HG03354 (cell line): ENCODE measurements around the gene ORC4.
"Not testable (repeated sequence)": the region's sequence is repeated elsewhere in the genome, so short reads cannot be mapped to it uniquely, and the experiment has no call there.

Source experiments
- ATAC-seq: cut with Tn5 transposase; IDR thresholded peaks from one replicate; pipeline ENCODE4 v1.9.1; 2021; ENCODE audit warnings: mild to moderate bottlenecking; ENCODE audit not compliant: unreplicated experiment, poor library complexity, severe bottlenecking

ORC4 gene

DNA sequence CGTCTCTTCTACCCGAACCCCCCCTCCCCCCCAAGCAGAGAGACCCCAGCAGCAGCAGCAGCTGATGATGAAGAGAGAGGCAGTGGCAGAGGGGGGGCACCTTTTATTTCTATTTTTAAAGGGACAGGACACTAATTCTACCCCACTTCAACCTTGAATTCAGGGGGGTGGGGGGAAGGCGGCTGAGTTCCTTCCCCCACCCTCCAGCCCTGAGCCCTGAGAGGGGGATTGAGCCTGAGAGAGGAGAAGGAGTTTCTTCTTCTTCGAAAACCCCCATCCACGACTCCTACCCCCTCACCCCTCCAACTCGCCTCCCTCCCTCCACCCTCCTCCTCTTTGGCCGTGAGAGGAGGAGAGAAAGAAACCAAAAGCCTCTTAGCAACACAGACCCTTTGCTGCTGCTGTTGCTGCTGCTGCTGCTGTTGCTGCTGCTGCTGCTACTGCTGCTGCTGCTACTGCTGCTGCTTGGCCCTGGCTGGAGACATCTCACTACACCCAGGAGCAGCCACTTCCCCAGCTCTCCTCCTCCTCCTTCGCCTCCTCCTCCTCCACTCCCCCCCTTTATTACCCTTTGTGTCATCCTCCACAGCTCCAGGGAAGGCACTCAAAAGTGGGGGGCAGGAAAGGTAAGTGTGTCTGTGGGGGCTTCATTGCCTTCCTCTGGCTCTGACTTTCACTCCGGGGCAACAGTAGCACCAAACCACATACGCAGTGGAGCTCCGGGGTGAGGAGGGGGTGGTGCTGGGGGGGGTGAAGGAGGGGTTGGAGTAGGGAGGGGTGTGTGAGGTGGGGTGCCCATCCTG, 723 bp upstream of the ORC4 start, which contains the start of gene MBD5:
TSS of gene MBD5 (plus strand) at position 33 of the 803 bp plus-strand sequence.
- ATAC-seq, result peak; percentile 56

DNA sequence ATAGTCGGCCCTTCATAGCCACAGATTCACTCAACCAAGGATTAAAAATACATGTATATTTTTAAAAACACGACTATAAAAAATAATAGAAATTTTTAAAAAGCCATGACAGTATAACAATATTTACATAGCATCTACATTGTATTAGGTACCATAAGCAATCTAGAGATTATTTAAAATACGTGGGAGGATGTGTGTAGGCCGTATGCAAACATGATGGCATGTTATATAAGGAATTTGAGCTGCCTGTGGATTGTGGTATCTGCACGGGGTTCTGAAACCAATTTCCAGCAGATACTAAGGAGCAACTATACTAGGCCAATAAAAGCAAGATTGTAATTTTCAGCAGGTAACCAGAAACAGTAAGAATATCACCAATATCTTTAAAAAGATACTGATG, 5.9 kb downstream of the ORC4 start:
- no peak for ATAC-seq

DNA sequence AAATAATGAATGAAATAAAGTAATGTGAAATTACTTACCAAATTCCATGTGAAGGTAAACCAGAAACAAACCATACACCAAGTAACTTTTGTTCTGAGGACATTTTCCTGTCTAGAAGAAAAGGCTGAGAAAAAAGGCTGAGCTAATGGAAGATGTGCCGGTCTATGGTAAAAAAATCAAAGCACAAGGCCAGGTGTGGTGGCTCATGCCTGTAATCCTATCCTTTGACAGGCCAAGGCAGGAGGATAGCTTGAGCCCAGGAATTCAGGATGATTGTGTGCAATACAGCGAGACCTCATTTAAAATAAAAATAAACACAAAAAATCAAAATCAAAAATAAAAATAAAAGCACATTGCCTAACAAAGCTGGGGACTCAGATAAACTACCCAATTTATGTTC, 6.7 kb downstream of the ORC4 start:
- no peak for ATAC-seq

DNA sequence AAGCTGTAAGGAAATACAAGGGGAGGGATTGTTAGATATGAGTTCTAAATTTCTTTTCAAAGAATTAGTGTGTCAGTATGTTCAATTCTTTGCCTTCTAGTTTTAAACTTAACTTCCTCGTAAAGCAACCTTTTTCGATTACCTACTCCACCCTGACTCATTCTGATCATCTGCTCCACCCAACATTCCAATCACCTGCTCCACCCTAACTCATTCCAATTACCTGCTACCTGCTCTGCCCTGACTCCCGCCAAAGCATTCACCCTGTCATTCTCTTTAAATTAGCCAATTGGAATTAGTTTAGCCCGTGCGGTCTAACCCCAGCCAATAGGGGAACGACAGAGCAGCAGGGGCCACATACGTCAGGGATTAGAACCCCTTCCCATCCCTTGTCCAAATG, 12.1 kb downstream of the ORC4 start:
- ATAC-seq, result not testable (repeated sequence)

DNA sequence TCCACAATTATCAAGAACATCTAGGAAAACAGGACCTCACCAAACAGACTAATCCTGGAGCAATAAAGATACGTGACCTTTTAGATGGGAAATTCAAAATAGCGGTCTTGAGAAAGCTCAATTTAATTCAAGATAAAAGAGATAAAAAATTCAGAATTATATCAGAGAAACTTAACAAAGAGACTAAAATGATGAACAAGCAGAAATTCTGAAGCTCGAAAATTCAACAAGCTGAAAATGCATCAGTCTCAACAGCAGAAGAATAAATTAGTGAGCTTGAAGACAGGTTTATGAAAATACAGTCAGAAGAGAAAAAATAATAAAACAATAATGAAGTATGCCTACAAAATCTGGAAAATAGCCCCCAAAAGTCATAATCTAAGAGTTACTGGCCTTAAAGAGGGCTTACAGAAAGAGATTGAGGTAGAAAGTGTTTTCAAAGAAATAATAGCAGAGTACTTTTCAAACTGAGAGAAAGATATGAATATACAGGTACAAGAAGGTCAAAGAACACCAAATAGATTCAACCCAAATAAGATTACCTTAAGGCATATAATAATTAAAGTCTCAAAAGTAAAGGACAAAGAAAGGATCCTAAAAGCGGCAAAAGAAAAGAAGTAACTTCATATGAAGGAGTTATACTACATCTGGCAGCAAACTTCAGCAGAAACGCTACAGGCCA, 13.2 kb downstream of the ORC4 start:
- ATAC-seq, result no peak

DNA sequence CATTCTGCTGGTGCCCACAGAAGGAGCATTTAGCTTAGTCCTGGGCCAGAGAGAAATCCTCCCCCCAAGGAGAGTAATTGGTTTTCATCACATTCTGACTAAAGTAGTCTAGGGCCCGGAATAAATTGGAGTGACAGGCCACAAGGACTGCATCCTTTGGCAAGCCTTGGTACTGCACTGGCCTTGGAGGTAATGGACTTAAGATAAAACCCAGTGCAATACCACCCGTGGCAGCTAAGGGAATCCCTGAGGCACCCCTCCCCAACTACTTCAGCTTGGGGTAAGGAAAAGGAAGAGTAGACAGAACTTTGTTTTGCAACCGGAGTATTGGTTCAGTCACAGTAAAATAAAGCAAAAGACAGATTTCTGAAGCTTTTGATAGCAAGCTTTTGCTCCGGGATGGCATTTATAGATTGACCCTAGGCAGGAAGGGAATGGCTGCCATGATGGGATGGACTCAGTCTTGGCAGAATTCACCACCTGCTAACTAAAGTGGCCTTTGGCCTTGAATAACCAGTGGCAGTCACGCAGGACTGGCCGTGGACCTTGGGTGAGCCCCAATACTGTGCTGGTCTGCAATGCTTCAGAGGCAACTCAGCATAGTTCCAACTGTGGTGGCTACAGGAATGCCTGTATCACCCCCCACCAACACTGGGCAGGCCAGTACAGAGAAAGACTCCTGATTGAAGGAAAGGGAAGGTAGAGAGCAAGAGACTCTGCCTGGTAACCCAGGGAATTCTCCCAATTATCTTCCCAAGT, 14.1 kb downstream of the ORC4 start:
- ATAC-seq, result no peak

DNA sequence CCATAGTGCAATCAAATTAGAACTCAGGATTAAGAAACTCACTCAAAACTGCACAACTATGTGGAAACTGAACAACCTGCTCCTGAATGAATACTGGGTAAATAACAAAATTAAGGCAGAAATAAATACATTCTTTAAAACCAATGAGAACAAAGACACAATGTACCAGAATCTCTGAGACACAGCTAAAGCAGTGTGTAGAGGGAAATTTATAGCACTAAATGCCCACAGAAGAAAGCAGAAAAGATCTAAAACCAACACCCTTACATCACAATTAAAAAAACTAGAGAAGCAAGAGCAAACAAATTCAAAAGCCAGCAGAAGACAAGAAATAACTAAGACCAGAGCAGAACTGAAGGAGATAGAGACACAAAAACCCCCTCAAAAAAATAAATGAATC, 18.1 kb downstream of the ORC4 start:
- ATAC-seq, result not testable (repeated sequence)

DNA sequence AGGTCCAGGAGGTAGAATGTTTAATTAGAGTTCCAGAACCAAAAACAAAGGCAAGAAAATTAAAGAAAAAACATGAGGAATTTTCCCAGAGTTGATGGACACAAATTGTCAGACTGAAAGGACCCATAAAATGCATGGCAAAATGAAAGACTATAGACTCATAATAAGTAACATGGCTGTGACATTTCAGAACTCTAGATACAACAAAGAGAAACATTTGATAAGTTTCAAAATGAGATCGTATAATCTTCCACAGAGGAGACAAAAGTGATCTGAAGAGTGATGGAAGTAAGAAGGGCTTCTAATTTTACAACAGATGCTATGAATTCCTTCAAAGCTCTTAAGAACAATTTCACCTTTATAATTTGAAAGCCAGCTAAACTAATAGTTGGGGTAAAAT, 20.4 kb downstream of the ORC4 start:
- ATAC-seq, result no peak

DNA sequence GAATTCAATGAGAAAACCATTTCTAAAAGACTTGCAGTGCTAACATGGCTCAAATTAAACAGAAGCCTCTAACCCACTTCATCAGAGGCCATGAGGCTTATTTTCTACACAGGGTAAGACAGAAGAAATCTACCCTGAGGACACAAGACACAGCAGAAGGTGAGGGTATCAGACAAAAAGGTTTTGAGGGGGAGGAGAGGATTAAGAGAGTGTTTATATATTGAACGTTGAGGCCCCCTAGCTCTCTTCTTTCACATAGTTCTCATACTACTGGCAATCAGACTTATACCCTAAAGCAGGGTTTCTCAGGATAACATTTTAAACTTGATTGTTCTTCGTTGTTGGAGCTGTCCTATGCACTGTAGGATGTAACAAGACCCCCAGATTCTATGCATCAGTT, 21.4 kb downstream of the ORC4 start:
- no peak for ATAC-seq

DNA sequence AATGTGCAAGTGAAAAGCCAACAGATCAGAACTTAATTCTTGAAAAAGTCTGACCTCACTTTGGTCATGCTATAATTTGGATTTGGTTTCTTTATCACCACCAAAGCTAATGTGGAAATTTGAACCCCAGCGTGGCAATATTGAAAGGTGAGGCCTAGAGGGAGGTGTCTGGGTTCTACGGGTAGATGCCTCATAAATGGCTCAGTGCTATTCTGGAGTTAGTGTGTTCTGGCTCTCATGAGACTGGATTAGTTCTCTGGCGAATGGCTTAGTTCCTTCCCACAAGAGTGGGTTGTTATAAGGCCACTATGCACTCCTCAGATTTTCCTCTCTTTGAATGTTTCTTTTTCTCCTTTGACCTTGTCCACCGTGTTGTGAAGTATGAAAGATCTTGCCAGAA, 22.3 kb downstream of the ORC4 start:
- ATAC-seq, result no peak

DNA sequence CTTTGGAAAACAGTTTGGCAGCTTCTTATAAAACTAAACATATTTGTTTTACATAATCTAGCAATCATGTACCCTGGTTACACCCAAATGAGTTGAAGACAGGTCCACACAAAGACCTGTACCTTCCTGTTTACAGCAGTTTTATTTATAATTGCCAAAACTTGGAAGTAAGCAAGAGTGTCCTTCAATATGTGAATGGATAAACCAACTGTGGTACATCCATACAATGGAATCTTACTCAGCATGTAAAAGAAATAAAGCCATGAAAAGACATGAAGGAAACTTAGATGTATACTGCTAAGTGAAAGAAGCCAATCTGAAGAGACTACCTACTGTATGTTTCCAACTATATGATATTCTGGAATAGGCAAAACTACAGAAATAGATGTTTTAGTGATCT, 23.7 kb downstream of the ORC4 start:
- ATAC-seq, result no peak

DNA sequence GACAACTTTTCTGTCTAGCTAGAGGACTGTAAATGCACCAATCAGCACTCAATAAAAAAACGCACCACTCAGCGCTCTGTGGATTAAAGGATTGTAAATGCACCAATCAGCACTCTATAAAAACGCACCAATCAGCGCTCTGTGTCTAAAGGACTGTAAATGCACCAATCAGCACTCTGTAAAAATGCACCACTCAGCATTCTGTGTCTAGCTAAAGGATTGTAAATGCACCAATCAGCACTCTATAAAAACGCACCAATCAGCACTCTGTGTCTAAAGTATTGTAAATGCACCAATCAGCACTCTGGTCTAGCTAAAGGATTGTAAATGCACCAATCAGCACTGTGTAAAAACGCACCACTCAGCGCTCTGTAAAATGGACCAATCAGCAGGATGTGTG, 25.6 kb downstream of the ORC4 start:
- not testable (repeated sequence) for ATAC-seq

DNA sequence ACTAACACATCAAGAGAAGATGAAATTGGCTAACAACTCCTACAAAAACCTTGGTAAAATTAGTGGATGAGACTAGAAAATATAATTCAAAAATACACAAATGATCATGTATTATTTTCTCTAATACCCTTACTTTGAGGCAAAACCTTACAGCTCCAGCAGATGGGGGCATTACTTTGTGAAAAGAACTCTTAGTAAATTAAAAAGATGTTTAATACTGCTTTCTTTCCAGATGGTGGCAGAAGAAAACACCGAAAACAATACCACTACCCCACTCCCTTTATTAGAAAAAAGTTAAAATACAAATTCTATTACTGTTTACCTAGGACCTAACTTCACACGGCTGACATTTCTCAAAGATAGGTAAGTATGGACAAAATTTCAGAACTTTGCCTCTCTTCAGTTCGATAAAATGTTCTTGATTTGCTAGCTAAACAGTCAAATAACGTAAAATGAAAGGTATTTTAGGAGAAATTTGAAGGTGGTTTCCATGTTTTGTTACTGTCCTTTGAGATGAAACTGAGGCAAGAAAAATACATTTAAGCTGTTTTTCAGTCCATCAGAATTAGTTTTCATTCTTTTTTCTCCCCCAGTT, 30.6 kb downstream of the ORC4 start:
- peak; percentile 94 for ATAC-seq

DNA sequence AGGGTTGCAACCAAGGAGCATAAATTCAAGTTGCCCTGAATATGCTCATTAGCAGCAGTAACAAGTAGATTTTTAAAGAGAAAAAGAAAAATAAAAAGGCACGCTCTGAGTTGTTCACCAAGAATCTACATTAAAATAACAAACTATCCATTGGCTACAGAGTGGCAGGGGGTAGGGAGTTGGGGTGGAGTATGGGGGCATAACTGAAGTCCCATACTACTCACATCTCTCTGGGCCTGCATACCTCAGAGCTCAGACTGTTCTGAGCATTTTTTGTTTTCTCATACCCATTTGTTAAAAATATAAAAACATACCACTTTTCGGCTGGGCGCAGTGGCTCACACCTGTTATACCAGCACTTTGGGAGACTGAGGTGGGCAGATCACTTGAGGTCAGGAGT, 31.4 kb downstream of the ORC4 start:
- ATAC-seq, result no peak

DNA sequence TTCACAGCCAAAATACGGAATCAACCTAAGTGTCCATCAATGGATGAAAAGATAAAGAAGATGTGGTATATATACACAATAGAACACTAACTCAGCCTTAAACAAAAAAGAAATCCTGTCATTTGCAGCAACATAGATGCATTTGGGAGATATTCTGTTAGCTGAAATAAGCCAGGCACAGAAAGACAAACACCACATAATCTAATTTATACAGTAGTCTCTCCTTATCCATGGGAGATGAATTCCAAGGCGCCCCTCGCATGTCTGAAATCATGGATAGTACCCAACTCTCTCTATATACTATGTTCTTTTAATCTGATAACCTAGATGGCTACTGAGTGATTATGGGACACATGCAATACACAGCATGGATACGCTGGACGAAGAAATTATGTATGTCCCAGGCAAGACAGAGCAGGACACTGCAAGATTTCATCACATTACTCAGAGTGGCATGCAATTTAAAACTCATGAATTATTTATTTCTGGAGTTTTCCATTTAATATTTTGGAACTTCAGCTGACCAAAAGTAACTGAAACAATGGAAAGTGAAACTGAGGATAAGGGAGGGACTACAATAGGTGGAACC, 39.5 kb downstream of the ORC4 start:
- no peak for ATAC-seq

DNA sequence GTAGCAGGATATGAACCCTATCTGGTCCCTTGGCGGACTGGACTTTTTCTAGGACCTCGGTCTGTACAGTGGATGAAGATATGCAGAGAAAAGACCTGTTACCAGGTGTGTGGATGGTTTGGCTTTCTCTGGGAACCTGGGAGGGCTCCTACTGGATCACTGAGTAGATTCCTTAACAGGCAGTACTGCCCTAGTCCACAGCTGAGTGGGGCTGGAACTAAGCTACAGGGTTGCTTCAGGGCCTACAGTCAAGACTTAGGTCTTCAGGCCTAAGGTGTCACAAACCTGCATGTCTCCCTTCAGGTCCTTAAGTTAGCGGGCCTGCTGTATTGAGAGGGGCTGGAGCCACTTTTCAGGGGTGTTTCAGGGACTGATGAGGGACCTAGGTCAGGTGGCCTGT, 42.9 kb downstream of the ORC4 start:
- no peak for ATAC-seq

DNA sequence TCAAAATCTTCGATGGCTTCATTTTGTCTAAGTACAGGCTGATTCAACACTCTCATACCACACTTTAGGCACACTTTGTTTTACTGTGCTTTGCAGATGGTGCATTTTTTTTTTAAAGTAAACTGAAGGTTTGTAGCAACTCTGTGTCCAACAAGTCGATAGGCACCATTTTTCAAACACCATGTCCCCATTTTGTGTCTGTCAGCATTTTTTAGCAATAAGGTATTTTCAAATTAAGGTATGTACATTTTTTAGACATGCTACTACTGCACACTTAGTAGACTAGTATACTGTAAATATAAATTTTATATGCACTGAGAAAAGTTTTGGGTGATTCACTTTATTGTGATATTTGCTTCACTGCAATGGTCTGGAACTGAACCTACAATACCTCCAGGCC, 44.4 kb downstream of the ORC4 start:
- ATAC-seq, result no peak

DNA sequence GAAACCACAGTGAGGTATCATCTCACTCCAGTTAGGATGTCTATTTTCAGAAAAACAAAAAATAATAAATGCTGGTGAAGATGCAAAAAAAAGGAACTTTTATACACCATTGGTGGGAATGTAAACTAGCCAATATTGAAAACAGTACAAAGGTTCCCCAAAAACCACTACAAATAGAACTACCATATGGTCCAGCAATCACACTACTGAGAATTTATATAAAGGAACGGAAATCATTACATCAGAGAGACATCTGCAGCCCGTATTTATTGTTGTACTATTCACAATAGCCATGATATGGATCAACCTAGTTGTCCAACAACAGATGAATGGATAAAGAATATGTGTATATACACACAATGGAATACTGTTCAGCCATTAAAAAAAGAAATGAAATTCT, 52.0 kb downstream of the ORC4 start:
- ATAC-seq, result no peak

DNA sequence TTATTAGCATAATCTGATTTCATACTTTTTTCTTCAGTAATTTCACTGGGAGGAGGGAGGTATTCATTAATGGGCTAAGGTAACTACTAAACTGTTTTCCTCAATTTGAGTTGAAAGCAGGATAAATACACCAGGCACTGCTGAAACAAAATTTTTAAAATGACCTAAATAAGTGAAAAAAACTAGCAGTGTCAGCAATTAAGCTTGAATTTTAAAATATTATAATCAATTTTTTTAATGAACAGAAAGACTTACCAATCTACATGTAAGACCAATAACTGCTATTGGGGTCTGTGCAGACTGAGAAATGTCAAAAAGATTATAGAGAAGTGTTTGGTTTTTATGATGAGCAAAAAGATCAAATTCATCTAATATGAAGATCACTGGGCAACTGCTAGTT, 68.4 kb downstream of the ORC4 start:
- no peak for ATAC-seq

DNA sequence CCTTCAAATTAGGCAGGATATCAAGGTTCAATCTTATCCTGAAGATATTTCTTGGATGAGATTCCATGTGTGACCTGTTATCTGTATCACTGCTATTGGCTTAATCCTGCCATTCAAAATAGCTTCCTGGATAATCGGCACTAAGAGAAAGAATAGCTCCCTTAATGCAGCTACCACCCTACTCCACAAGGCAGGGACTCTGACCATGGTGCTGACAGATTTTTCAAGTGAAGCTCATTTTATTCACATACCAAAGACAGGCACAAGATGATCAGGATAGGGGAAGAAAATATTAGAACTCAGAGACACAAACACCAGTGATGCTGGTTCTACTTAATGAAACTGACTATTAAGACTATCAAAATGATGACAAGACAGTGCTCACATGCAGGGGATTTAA, 74.9 kb downstream of the ORC4 start:
- ATAC-seq, result no peak
